ENCODE results near the gene SOX13. TPM values are rescaled to one million over a fixed set of nuclear protein-coding genes. Genes with fewer than 3 reads are reported as not detected.

SOX13 gene
- total and polyA plus RNA-seq, 9 of the 15 experiments (the other 6 are each of a cell fraction or from before 2014, with no cell fraction given): 0.03 to 0.35 (median 0.06) TPM; not detected in 5

DNA sequence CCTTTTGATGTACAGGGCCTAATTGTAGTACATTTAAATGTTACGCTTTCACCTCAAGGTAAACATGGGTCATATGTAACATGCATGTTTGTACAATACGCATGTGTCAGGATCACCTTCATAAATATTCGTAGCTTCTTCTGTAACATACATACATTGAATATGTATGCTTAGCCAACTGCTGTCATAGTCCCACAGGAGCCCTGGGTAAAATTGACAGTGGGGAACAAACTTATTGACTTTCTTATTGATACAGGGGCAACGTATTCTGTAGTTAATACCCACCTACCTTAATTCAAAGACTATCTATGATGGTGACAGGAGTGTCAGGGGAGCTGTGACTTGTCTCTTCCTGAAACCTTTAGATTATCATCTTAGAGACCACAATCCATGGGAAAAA is 96.9 kb downstream of the SOX13 start (continued):
- no peak for TF ChIP-seq KDM2B (CRISPR knock-in tag; IDR thresholded peaks at IDR 0.05)
- no peak for TF ChIP-seq ZNF274 (IDR thresholded peaks at IDR 0.05; ENCODE audit: borderline replicate concordance, low read depth, low read length)
- no peak for TF ChIP-seq ZNF830 (CRISPR knock-in tag; IDR thresholded peaks at IDR 0.05)
- TF ChIP-seq ZNF436 (CRISPR knock-in tag; IDR thresholded peaks at IDR 0.05): no peak
- TF ChIP-seq, protein P1, sequence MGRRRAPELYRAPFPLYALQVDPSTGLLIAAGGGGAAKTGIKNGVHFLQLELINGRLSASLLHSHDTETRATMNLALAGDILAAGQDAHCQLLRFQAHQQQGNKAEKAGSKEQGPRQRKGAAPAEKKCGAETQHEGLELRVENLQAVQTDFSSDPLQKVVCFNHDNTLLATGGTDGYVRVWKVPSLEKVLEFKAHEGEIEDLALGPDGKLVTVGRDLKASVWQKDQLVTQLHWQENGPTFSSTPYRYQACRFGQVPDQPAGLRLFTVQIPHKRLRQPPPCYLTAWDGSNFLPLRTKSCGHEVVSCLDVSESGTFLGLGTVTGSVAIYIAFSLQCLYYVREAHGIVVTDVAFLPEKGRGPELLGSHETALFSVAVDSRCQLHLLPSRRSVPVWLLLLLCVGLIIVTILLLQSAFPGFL (CRISPR knock-in tag; IDR thresholded peaks at IDR 0.05): no peak
- TF ChIP-seq, protein P2, sequence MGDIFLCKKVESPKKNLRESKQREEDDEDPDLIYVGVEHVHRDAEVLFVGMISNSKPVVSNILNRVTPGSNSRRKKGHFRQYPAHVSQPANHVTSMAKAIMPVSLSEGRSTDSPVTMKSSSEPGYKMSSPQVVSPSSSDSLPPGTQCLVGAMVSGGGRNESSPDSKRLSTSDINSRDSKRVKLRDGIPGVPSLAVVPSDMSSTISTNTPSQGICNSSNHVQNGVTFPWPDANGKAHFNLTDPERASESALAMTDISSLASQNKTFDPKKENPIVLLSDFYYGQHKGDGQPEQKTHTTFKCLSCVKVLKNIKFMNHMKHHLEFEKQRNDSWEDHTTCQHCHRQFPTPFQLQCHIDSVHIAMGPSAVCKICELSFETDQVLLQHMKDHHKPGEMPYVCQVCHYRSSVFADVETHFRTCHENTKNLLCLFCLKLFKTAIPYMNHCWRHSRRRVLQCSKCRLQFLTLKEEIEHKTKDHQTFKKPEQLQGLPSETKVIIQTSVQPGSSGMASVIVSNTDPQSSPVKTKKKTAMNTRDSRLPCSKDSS (IDR thresholded peaks at IDR 0.05; ENCODE audit: low read depth, partially characterized antibody): peak; percentile 86
- peak in 1 of 2 experiments; percentile 85; a peak in 2 of 3 replicates for TF ChIP-seq CBX3 (IDR thresholded peaks at IDR 0.05; ENCODE audit: borderline replicate concordance in 1 of 2, low read length in 2 of 2)
- no peak for TF ChIP-seq MTA2 (IDR thresholded peaks at IDR 0.05; ENCODE audit: low read depth)
- TF ChIP-seq ZNF507 (tag; conservative IDR thresholded peaks at IDR 0.05): no peak
- peak in 1 of 2 experiments; percentile 39; a peak in 1 of 4 replicates for TF ChIP-seq FOXA3 (CRISPR knock-in tag; conservative IDR thresholded peaks at IDR 0.05 in 1 of 2, IDR thresholded peaks at IDR 0.05 in 1 of 2)
- no peak for TF ChIP-seq KDM1A (IDR thresholded peaks at IDR 0.05)
- TF ChIP-seq CSDE1 (IDR thresholded peaks at IDR 0.05): no peak
- TF ChIP-seq, protein P3, sequence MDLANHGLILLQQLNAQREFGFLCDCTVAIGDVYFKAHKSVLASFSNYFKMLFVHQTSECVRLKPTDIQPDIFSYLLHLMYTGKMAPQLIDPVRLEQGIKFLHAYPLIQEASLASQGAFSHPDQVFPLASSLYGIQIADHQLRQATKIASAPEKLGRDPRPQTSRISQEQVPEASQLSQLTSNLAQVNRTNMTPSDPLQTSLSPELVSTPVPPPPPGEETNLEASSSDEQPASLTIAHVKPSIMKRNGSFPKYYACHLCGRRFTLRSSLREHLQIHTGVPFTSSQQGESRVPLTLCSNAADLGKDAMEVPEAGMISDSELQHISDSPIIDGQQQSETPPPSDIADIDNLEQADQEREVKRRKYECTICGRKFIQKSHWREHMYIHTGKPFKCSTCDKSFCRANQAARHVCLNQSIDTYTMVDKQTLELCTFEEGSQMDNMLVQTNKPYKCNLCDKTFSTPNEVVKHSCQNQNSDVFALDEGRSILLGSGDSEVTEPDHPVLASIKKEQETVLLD (IDR thresholded peaks at IDR 0.05): no peak
- TF ChIP-seq THRAP3 (IDR thresholded peaks at IDR 0.05; ENCODE audit: borderline replicate concordance): no peak
- TF ChIP-seq ZC3H4 (CRISPR knock-in tag; IDR thresholded peaks at IDR 0.05; ENCODE audit: borderline replicate concordance): no peak
- TF ChIP-seq, protein P4, sequence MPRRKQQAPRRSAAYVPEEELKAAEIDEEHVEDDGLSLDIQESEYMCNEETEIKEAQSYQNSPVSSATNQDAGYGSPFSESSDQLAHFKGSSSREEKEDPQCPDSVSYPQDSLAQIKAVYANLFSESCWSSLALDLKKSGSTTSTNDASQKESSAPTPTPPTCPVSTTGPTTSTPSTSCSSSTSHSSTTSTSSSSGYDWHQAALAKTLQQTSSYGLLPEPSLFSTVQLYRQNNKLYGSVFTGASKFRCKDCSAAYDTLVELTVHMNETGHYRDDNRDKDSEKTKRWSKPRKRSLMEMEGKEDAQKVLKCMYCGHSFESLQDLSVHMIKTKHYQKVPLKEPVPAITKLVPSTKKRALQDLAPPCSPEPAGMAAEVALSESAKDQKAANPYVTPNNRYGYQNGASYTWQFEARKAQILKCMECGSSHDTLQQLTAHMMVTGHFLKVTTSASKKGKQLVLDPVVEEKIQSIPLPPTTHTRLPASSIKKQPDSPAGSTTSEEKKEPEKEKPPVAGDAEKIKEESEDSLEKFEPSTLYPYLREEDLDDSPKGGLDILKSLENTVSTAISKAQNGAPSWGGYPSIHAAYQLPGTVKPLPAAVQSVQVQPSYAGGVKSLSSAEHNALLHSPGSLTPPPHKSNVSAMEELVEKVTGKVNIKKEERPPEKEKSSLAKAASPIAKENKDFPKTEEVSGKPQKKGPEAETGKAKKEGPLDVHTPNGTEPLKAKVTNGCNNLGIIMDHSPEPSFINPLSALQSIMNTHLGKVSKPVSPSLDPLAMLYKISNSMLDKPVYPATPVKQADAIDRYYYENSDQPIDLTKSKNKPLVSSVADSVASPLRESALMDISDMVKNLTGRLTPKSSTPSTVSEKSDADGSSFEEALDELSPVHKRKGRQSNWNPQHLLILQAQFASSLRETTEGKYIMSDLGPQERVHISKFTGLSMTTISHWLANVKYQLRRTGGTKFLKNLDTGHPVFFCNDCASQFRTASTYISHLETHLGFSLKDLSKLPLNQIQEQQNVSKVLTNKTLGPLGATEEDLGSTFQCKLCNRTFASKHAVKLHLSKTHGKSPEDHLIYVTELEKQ (CRISPR knock-in tag; IDR thresholded peaks at IDR 0.05): no peak
- TF ChIP-seq JUN (IDR thresholded peaks at IDR 0.05; ENCODE audit: borderline replicate concordance, low read depth, low read length): no peak
- TF ChIP-seq JUN (CRISPR knock-in tag; IDR thresholded peaks at IDR 0.05; ENCODE audit: borderline replicate concordance): no peak
- TF ChIP-seq ZFP36 (IDR thresholded peaks at IDR 0.05; ENCODE audit: low read depth, low read length, partially characterized antibody): no peak
- no peak for TF ChIP-seq ZNF174 (CRISPR knock-in tag; IDR thresholded peaks at IDR 0.05)
- TF ChIP-seq TCFL5 (CRISPR knock-in tag; conservative IDR thresholded peaks at IDR 0.05): no peak
- TF ChIP-seq FOXJ2 (tag; IDR thresholded peaks at IDR 0.05): no peak
